HL-60 (cell line): ENCODE results near the gene MRPL42.
"Not testable (repeated sequence)": the region's sequence is repeated elsewhere in the genome, so short reads cannot be mapped to it uniquely, and the experiment has no call there.

Source experiments
- GABPA ChIP-seq: IDR thresholded peaks from 2 replicates; pipeline ENCODE4 v1.6.1; 2012; ENCODE audit warnings: low read depth
- SPI1 ChIP-seq: IDR thresholded peaks from 2 replicates; pipeline ENCODE4 v1.6.1; 2012; ENCODE audit warnings: low read depth, mild to moderate bottlenecking, borderline replicate concordance
- TF ChIP-seq, protein P1 (sequence below): IDR thresholded peaks from one replicate; pipeline ENCODE4 v1.5.1; 2011; ENCODE audit warnings: low read length, control low read depth, inconsistent platforms; ENCODE audit not compliant: insufficient read depth

DNA sequence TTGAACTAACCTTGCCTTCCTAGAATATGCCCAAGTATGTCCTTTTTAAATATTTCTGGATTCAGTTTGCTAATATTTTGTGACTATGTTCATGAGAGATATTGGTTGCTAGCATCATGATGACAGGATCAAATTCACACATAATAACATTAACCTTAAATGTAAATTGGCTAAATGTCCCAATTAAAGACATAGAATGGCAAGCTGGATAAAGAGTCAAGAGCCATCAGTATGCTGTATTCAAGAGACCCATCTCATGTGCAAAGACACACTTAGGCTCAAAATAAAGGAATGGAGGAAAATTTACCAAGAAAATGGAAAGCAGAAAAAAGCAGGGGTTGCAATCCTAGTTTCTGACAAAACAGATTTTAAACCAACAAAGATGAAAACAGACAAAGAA is 90.6 kb downstream of the MRPL42 start:
- not testable (repeated sequence) for TF ChIP-seq GABPA, SPI1
- TF ChIP-seq, protein P1, sequence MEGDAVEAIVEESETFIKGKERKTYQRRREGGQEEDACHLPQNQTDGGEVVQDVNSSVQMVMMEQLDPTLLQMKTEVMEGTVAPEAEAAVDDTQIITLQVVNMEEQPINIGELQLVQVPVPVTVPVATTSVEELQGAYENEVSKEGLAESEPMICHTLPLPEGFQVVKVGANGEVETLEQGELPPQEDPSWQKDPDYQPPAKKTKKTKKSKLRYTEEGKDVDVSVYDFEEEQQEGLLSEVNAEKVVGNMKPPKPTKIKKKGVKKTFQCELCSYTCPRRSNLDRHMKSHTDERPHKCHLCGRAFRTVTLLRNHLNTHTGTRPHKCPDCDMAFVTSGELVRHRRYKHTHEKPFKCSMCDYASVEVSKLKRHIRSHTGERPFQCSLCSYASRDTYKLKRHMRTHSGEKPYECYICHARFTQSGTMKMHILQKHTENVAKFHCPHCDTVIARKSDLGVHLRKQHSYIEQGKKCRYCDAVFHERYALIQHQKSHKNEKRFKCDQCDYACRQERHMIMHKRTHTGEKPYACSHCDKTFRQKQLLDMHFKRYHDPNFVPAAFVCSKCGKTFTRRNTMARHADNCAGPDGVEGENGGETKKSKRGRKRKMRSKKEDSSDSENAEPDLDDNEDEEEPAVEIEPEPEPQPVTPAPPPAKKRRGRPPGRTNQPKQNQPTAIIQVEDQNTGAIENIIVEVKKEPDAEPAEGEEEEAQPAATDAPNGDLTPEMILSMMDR = not testable (repeated sequence)
